Mesendoderm (in vitro differentiated cells): Measurements from ENCODE around the gene ANKRD34A.
"Not testable (repeated sequence)": the region's sequence is repeated elsewhere in the genome, so short reads cannot be mapped to it uniquely, and the experiment has no call there.

Source experiments
- DNase-seq: peaks from one replicate; pipeline ENCODE4 v3.0.0; 2013
- H2AK5ac ChIP-seq: 2 replicates; pipeline ENCODE4 v1.6.1; 2013; ENCODE audit warnings: low read length, inconsistent platforms
- H2BK120ac ChIP-seq: 2 replicates; pipeline ENCODE4 v1.6.1; 2013; ENCODE audit warnings: low read depth, mild to moderate bottlenecking, low read length, moderate library complexity, mixed read lengths
- H2BK15ac ChIP-seq: replicated peaks from 2 replicates; pipeline ENCODE4 v1.6.1; 2013; ENCODE audit warnings: low read depth, mild to moderate bottlenecking, moderate library complexity
- H2BK5ac ChIP-seq: 2 replicates; pipeline ENCODE4 v1.6.1; 2013; ENCODE audit warnings: low read length, inconsistent platforms
- H3K18ac ChIP-seq: 2 replicates; pipeline ENCODE4 v1.6.1; 2013; ENCODE audit warnings: mild to moderate bottlenecking, low read length, mixed read lengths
- H3K23ac ChIP-seq: one replicate; pipeline ENCODE4 v1.6.1; 2013; ENCODE audit warnings: low read length
- H3K27ac ChIP-seq: 2 replicates; pipeline ENCODE4 v1.5.1; 2013; ENCODE audit warnings: low read depth, mild to moderate bottlenecking, inconsistent platforms, low read length, moderate library complexity
- H3K27me3 ChIP-seq: 2 replicates; pipeline ENCODE4 v1.6.1; 2013; ENCODE audit warnings: low read length, control low read depth, mild to moderate bottlenecking, inconsistent platforms; ENCODE audit not compliant: insufficient read depth, poor library complexity
- H3K36me3 ChIP-seq: 2 replicates; pipeline ENCODE4 v1.6.1; 2013; ENCODE audit warnings: low read length, inconsistent platforms; ENCODE audit not compliant: control insufficient read depth, insufficient read depth
- H3K4ac ChIP-seq: one replicate; pipeline ENCODE4 v1.6.1; 2013; ENCODE audit warnings: low read depth, mild to moderate bottlenecking, low read length, moderate library complexity
- H3K4me1 ChIP-seq: 2 replicates; pipeline ENCODE4 v1.6.1; 2013; ENCODE audit warnings: low read depth, low read length, inconsistent platforms; ENCODE audit not compliant: control insufficient read depth
- H3K4me2 ChIP-seq: 2 replicates; pipeline ENCODE4 v1.6.1; 2013; ENCODE audit warnings: low read length
- H3K4me3 ChIP-seq: 2 replicates; pipeline ENCODE4 v1.5.1; 2013; ENCODE audit warnings: mild to moderate bottlenecking, low read length
- H3K56ac ChIP-seq: one replicate; pipeline ENCODE4 v1.6.1; 2013; ENCODE audit warnings: low read length
- H3K79me1 ChIP-seq: 2 replicates; pipeline ENCODE4 v1.6.1; 2013; ENCODE audit warnings: low read length, inconsistent platforms
- H3K79me2 ChIP-seq: 2 replicates; pipeline ENCODE4 v1.6.1; 2013; ENCODE audit warnings: mild to moderate bottlenecking, low read length; ENCODE audit not compliant: control insufficient read depth, insufficient read depth
- H3K9ac ChIP-seq: 2 replicates; pipeline ENCODE4 v1.6.1; 2013; ENCODE audit warnings: low read length, inconsistent platforms
- H4K5ac ChIP-seq: one replicate; pipeline ENCODE4 v1.6.1; 2013; ENCODE audit warnings: low read length
- H4K8ac ChIP-seq: one replicate; pipeline ENCODE4 v1.6.1; 2013; ENCODE audit warnings: low read depth, mild to moderate bottlenecking, control low read depth, low read length, moderate library complexity
- WGBS: extraction: QIAGEN DNeasy Blood & Tissue Kit; methylation state at CpG from one replicate; pipeline ENCODE4 v1.1.7; 2013; ENCODE audit warnings: low lambda C conversion rate, missing lambda C conversion rate; ENCODE audit not compliant: insufficient coverage; ENCODE audit errors: extremely low coverage; 5-methylcytosine and 5-hydroxymethylcytosine counted together

ANKRD34A gene

DNA sequence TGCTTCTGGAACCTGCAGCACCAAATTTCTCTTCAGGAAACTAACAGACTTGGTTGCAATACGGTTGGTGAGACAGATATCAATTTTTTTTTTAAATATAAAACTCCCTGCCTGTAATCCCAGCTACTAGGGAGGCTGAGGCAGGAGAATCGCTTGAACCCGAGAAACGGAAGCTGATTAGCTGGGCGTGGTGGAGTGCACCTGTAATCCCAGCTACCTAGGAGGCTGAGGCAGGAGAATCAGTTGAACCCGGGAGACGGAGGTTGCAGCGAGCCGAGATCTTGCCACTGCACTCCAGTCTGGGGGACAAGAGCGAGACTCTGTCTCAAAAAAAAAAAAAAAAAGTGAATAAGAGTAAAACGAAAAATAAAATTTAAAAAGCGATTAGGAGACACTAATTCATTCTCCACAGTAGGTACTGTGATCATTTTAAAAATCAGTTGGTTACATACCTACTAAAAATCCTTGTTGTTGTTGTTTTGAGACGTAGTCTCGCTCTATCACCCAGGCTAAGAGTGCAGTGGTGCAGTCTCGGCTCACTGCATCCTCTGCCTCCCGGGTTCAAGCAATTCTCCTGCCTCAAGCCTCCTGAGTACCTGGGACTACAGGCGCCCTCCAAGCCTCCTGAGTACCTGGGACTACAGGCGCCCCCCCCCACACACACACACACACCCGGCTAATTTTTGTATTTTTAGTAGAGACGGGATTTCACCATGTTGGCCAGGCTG is 36.3 kb downstream of the ANKRD34A start:
- H3K79me2 ChIP-seq = peaks cover 12% of the 10 kb centered on the region
- H3K4me2 ChIP-seq = peak overlapping the region; percentile 10
- peak overlapping the region; percentile 99 for H3K4ac ChIP-seq
- no peak overlapping the region for H3K23ac ChIP-seq
- H2BK120ac ChIP-seq = peak overlapping the region; percentile 29
- peak overlapping the region; percentile 86 for H3K56ac ChIP-seq
- H3K79me1 ChIP-seq = peaks cover 9% of the 10 kb centered on the region
- H2BK5ac ChIP-seq = no peak overlapping the region
- peak overlapping the region; percentile 8 for H4K5ac ChIP-seq
- WGBS = no CpG with 5 or more reads among the region's 20 CpGs
- H3K27me3 ChIP-seq = no peaks in the 10 kb centered on the region
- H3K36me3 ChIP-seq = no peaks in the 10 kb centered on the region
- peak overlapping the region; percentile 37 for H2BK15ac ChIP-seq
- peaks cover 2% of the 10 kb centered on the region for H3K4me1 ChIP-seq
- H4K8ac ChIP-seq = no peak overlapping the region
- no peak overlapping the region for H2AK5ac ChIP-seq
- H3K4me3 ChIP-seq = peak overlapping the region; percentile 45
- H3K9ac ChIP-seq = peak overlapping the region; percentile 80
- H3K27ac ChIP-seq = peak overlapping the region; percentile 70
- no peak for DNase-seq
- H3K18ac ChIP-seq = peak overlapping the region; percentile 92

DNA sequence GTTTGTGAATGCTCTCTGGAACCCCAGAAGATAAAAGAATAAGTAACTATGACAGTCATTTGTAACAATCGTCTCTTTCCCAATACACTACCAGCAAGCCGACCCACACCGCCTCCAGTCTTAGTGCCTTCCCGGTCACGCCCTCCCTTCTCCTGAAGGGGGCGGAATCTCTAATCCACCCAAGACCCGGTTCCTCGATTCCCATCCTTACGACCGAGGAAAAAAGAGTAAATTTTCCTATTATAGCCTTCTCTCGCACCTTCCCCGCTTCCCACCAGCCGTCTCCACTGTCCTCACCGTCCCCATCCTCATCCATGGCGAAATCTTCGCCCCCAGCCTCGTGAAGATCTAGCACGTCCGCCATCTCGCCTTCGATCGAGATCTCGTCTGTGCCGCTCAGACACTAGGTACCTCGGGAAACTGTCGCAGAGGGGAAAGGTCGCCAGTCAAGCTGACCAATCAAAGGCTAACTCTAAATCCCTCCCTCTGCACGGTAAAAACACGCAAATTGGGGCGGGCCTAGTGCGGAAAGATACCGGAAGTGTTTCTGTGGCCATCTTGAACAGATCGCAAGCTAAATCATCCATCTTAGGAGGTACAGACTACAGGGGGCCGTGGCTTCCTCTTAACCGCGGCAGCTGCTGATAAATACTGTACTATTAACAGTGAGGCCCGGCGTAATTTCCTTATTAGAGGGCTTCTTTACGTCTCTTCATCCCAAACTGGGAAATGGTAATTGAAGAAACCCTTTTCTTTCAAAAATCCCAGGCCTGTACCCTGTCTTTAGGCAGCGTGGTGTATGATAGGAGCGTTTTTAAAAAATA is 37.1 kb downstream of the ANKRD34A start, which contains the start of gene RBM8A:
TSS of gene RBM8A (minus strand) at position 422 of the 824 bp plus-strand sequence. CDS start at position 364, 58 bp downstream.
- peaks cover 9% of the 10 kb centered on the region for H3K79me1 ChIP-seq
- peaks cover 12% of the 10 kb centered on the region for H3K79me2 ChIP-seq
- peak within 1 kb of the TSS; percentile 94 for H3K56ac ChIP-seq
- peak; percentile 100 for DNase-seq
- H2BK15ac ChIP-seq = peak within 1 kb of the TSS; percentile 37
- peak within 1 kb of the TSS; percentile 22 for H2AK5ac ChIP-seq
- H4K5ac ChIP-seq = peak within 1 kb of the TSS; percentile 8
- H3K27ac ChIP-seq = peak within 1 kb of the TSS; percentile 74
- H3K9ac ChIP-seq = peak within 1 kb of the TSS; percentile 96
- H3K36me3 ChIP-seq = no peaks in the 10 kb centered on the region
- peak within 1 kb of the TSS; percentile 97 for H3K4me3 ChIP-seq
- peak within 1 kb of the TSS; percentile 68 for H3K23ac ChIP-seq
- no peaks in the 10 kb centered on the region for H3K27me3 ChIP-seq
- H3K4ac ChIP-seq = peak within 1 kb of the TSS; percentile 99
- H3K18ac ChIP-seq = peak within 1 kb of the TSS; percentile 92
- H3K4me1 ChIP-seq = peaks cover 2% of the 10 kb centered on the region
- no peak within 1 kb of the TSS for H4K8ac ChIP-seq
- peak within 1 kb of the TSS; percentile 38 for H3K4me2 ChIP-seq
- WGBS = no CpG with 5 or more reads among the region's 41 CpGs
- peak within 1 kb of the TSS; percentile 62 for H2BK5ac ChIP-seq
- peak within 1 kb of the TSS; percentile 29 for H2BK120ac ChIP-seq

DNA sequence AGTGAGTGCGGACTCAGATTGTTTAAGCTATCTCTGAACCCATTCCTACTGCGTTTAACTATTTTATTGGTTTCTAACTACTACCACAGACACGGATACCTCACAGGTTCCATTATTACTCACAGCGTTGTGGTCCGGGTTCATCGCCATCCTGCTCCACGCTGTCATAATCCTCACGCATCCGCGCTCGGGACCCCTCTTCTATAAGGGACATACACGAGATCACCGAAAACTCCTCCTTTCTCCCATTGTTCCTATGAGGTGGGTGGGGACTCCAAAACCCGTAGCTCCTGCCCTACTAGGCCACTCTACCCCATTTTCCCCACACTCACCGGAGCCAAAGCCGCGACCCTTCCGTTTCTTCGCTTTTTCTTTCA is 37.7 kb downstream of the ANKRD34A start:
- Histone ChIP-seq H3K9ac (peak overlapping the region; percentile 96), H3K27me3 (no peaks in the 10 kb centered on the region), H2AK5ac (peak overlapping the region; percentile 22), H3K4ac (peak overlapping the region; percentile 78), H3K56ac (peak overlapping the region; percentile 94), H3K23ac (peak overlapping the region; percentile 68), H4K5ac (no peak overlapping the region), H3K79me1 (peaks cover 9% of the 10 kb centered on the region), H2BK15ac (no peak overlapping the region), H3K18ac (peak overlapping the region; percentile 78), H3K27ac (peak overlapping the region; percentile 74), H4K8ac (no peak overlapping the region), H3K79me2 (peaks cover 12% of the 10 kb centered on the region), H3K4me2 (peak overlapping the region; percentile 38), H3K36me3 (no peaks in the 10 kb centered on the region), H2BK5ac (peak overlapping the region; percentile 62), H3K4me1 (peaks cover 2% of the 10 kb centered on the region), H2BK120ac (no peak overlapping the region), H3K4me3 (peak overlapping the region; percentile 97)
- no peak for DNase-seq
- WGBS = no CpG with 5 or more reads among the region's 19 CpGs

DNA sequence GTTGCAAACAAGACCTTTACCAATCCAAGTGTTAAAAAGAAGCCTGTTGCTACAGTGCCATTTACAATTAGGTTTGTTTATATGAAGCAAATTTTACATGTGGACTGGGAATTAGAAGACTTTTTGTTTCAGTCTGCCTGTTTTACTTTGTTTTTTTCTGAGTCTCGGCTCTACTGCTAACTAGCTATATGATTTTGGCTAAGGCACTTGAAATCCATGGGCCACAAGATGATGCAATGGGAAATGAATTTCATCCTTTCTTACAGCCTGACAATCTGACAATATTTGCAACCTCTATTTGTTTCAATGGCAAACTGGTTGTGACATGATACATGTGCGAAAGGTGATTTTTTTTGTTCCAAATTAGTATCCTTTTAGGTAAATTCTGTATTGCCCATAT is 42.1 kb downstream of the ANKRD34A start:
- H3K36me3 ChIP-seq = no peaks in the 10 kb centered on the region
- no peak overlapping the region for H2BK120ac ChIP-seq
- no peak overlapping the region for H3K9ac ChIP-seq
- WGBS = no CpG with 5 or more reads among the region's 2 CpGs
- H3K4me2 ChIP-seq = no peak overlapping the region
- H4K5ac ChIP-seq = no peak overlapping the region
- no peak overlapping the region for H3K4me3 ChIP-seq
- peaks cover 2% of the 10 kb centered on the region for H3K4me1 ChIP-seq
- H3K56ac ChIP-seq = no peak overlapping the region
- no peak overlapping the region for H3K27ac ChIP-seq
- H2BK5ac ChIP-seq = no peak overlapping the region
- H4K8ac ChIP-seq = no peak overlapping the region
- H3K4ac ChIP-seq = no peak overlapping the region
- DNase-seq = no peak
- no peaks in the 10 kb centered on the region for H3K27me3 ChIP-seq
- H2BK15ac ChIP-seq = no peak overlapping the region
- no peak overlapping the region for H3K23ac ChIP-seq
- peaks cover 9% of the 10 kb centered on the region for H3K79me1 ChIP-seq
- peaks cover 12% of the 10 kb centered on the region for H3K79me2 ChIP-seq
- H2AK5ac ChIP-seq = no peak overlapping the region
- no peak overlapping the region for H3K18ac ChIP-seq

DNA sequence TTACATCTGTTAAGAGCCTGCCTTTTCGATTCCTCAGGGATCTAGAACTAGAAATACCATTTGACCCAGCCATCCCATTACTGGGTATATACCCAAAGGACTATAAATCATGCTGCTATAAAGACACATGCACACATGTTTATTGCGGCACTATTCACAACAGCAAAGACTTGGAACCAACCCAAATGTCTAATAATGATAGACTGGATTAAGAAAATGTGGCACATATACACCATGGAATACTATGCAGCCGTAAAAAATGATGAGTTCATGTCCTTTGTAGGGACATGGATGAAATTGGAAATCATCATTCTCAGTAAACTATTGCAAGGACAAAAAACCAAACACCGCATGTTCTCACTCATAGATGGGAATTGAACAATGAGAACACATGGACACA is 44.1 kb downstream of the ANKRD34A start:
- H2AK5ac ChIP-seq, H3K79me2 ChIP-seq, H3K23ac ChIP-seq, H2BK15ac ChIP-seq, H3K4me1 ChIP-seq, H3K4me3 ChIP-seq, H4K8ac ChIP-seq, H4K5ac ChIP-seq, H2BK120ac ChIP-seq, H3K4ac ChIP-seq, DNase-seq, H2BK5ac ChIP-seq, H3K27ac ChIP-seq, H3K4me2 ChIP-seq, H3K18ac ChIP-seq, H3K56ac ChIP-seq, H3K79me1 ChIP-seq, H3K36me3 ChIP-seq, H3K9ac ChIP-seq, H3K27me3 ChIP-seq: not testable (repeated sequence)
- no CpG with 5 or more reads among the region's 4 CpGs for WGBS
